ENCODE measurements around the gene ADIPOR2. TPM values are rescaled to one million over a fixed set of nuclear protein-coding genes. Genes with fewer than 3 reads are reported as not detected.
A peak's percentile ranks its signal among the peaks of the same experiment; 100 is the strongest.

Gene ADIPOR2
- polyA plus RNA-seq, 3 donors, result 3.9 to 14.6 (median 6.2) TPM

GRCh38 chr12:1833596-1834028 is 142.7 kb downstream of the ADIPOR2 start:
- H3K27ac ChIP-seq (ENCODE audit: low read depth in 1 of 2, low read length in 2 of 2), result no peak overlapping the region
- no peaks in the 10 kb centered on the region for H4K20me1 ChIP-seq (ENCODE audit: insufficient read depth, low read length)
- no peaks in the 10 kb centered on the region for H3K36me3 Mint-ChIP-seq
- no peaks in the 10 kb centered on the region for H3K9me3 ChIP-seq (replicated peaks in 1 of 2; ENCODE audit: control insufficient read depth in 1 of 2, insufficient read depth in 1 of 2, low read length in 2 of 2)
- no peak for TF ChIP-seq CTCF (IDR thresholded peaks at IDR 0.05)
- H3K4me1 Mint-ChIP-seq, result peaks cover 7% of the 10 kb centered on the region
- H3K4me1 ChIP-seq (ENCODE audit: control insufficient read depth in 1 of 2, insufficient read depth in 2 of 2, low read length in 2 of 2), result no peaks in the 10 kb centered on the region
- no peak overlapping the region for H3K4me3 ChIP-seq (replicated peaks in 1 of 3; ENCODE audit: low read depth in 2 of 3, low read length in 3 of 3)
- H3K4me2 ChIP-seq (replicated peaks; ENCODE audit: extremely low read depth, low read length, poor library complexity, severe bottlenecking), result no peak overlapping the region
- no peak for DNase-seq
- H3K27me3 Mint-ChIP-seq (ENCODE audit: low read depth in 3 of 3), result peaks cover 21 to 36% (median 31%) of the 10 kb centered on the region in 3 donors
- intact Hi-C loops (cut with micrococcal nuclease), result no loop called here
- H3K9ac ChIP-seq (ENCODE audit: insufficient read depth, low read length, poor library complexity, severe bottlenecking), result no peak overlapping the region
- 100% methylated on average over 2 of the region's 10 CpGs for WGBS (ENCODE audit: insufficient coverage)
- no peak overlapping the region for H2AFZ ChIP-seq (ENCODE audit: insufficient read depth, low read depth, low read length, poor library complexity, severe bottlenecking)
- no peak overlapping the region for H3K27ac Mint-ChIP-seq
- no peaks in the 10 kb centered on the region for H3K79me2 ChIP-seq (ENCODE audit: insufficient read depth, low read length)
- H3K4me3 Mint-ChIP-seq, result no peak overlapping the region
- H3K36me3 ChIP-seq (replicated peaks in 1 of 2; ENCODE audit: control insufficient read depth in 1 of 2, insufficient read depth in 2 of 2, low read length in 2 of 2), result no peaks in the 10 kb centered on the region
- peaks cover 0 to 2% (median 0%) of the 10 kb centered on the region in 7 donors for H3K9me3 Mint-ChIP-seq
- H3K27me3 ChIP-seq (ENCODE audit: control insufficient read depth in 2 of 2, insufficient read depth in 2 of 2, low read length in 2 of 2), result peaks cover 2 to 29% of the 10 kb centered on the region in 2 donors

GRCh38 chr12:1834186-1834925 is 143.5 kb downstream of the ADIPOR2 start:
- DNase-seq, result no peak
- no peaks in the 10 kb centered on the region for H3K9me3 ChIP-seq (replicated peaks in 1 of 2; ENCODE audit: control insufficient read depth in 1 of 2, insufficient read depth in 1 of 2, low read length in 2 of 2)
- H3K27me3 ChIP-seq (ENCODE audit: control insufficient read depth in 2 of 2, insufficient read depth in 2 of 2, low read length in 2 of 2), result peaks cover 2 to 29% of the 10 kb centered on the region in 2 donors
- H3K4me1 ChIP-seq (ENCODE audit: control insufficient read depth in 1 of 2, insufficient read depth in 2 of 2, low read length in 2 of 2), result peaks cover 0 to under 1% of the 10 kb centered on the region in 2 donors
- no peak overlapping the region for H2AFZ ChIP-seq (ENCODE audit: insufficient read depth, low read depth, low read length, poor library complexity, severe bottlenecking)
- H3K4me3 ChIP-seq (replicated peaks in 1 of 3; ENCODE audit: low read depth in 2 of 3, low read length in 3 of 3), result no peak overlapping the region
- no peak for TF ChIP-seq CTCF (IDR thresholded peaks at IDR 0.05)
- Mint-ChIP-seq H3K27ac (peak overlapping the region in 1 of 7 donors; percentile 19), H3K9me3 (peaks cover 0 to 2% (median 0%) of the 10 kb centered on the region in 7 donors), H3K27me3 (ENCODE audit: low read depth in 3 of 3) (peaks cover 21 to 34% (median 31%) of the 10 kb centered on the region in 3 donors), H3K36me3 (no peaks in the 10 kb centered on the region), H3K4me1 (peaks cover 7% of the 10 kb centered on the region), H3K4me3 (no peak overlapping the region)
- H3K9ac ChIP-seq (ENCODE audit: insufficient read depth, low read length, poor library complexity, severe bottlenecking), result no peak overlapping the region
- WGBS (ENCODE audit: insufficient coverage), result 93% methylated on average over 31 of the region's 34 CpGs
- no peaks in the 10 kb centered on the region for H4K20me1 ChIP-seq (ENCODE audit: insufficient read depth, low read length)
- H3K27ac ChIP-seq (ENCODE audit: low read depth in 1 of 2, low read length in 2 of 2), result no peak overlapping the region
- intact Hi-C loops (cut with micrococcal nuclease), result no loop called here
- H3K4me2 ChIP-seq (replicated peaks; ENCODE audit: extremely low read depth, low read length, poor library complexity, severe bottlenecking), result no peak overlapping the region
- no peaks in the 10 kb centered on the region for H3K36me3 ChIP-seq (replicated peaks in 1 of 2; ENCODE audit: control insufficient read depth in 1 of 2, insufficient read depth in 2 of 2, low read length in 2 of 2)
- H3K79me2 ChIP-seq (ENCODE audit: insufficient read depth, low read length), result no peaks in the 10 kb centered on the region
